GM19035 (cell line): ENCODE data around the gene DYNC1LI2.
A peak's percentile ranks its signal among the peaks of the same experiment; 100 is the strongest.
"Not testable (repeated sequence)": the region's sequence is repeated elsewhere in the genome, so short reads cannot be mapped to it uniquely, and the experiment has no call there.

ENCODE experiments used
- ATAC-seq: cut with Tn5 transposase; IDR thresholded peaks from one replicate; pipeline ENCODE4 v1.9.1; 2021; ENCODE audit not compliant: unreplicated experiment

DYNC1LI2 gene

DNA sequence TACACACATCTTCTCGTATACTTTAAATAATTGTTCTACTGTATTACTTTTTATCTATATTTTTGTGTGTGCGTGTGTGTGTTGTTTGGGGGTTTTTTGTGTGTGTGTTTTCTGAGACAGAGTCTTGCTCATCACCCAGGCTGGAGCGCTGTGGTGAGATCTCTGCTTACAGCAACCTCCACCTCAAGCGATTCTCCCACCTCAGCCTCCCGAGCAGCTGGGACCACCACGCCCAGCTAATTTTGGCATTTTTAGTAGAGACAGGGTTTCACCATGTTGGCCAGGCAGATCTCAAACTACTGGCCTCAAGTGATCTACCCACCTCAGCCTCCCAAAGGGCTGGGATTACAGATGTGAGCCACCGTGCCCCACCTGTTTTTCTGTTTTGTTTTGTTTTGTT is 53.4 kb downstream of the DYNC1LI2 start:
- ATAC-seq: no peak

DNA sequence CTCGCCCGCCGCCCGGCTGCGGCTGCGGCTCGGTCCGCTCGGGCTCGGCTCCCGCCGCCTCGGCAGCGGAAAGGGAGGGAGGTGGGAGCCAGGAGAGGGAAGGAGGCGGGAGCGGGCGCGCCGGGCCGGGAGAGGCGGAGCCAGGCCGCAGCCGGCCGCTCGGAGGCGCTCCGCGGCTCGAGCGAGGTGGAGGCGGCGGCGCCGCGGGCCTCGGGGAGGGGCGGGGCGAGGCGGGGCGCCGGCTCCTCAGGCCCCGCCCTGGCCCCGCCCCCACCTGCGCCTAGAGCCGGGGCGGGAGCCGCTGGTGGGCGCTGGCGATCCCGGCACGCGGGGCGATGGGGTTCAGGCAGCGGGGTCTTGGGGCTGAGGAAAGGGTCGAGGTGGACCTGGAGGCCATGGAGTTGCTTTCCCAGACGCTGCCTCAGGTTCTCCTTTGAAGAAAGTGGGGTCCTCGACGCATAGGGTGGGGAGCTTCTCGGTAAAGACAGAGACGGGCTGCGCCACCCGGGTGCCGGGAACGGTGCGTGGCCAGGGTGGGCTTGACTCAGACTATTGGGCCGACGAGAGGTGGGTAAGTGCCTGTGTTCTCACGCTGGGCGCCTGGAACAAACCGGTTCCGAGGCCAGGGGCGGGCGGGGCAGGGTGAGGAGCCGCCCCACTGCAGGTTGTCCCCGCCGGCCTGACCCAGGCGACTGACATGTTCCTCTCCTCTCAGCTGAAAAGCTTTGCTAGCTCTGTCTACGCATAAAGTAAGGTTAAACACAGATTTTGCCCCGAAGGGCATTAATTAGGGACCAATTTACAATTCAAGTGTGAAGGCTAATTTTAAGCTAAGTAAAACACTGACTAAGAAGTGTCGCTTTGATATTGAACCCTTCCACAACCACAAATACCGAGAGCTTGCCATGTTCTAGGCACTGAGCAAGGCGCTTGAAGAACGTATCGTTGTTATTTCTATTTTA is 54.5 kb downstream of the DYNC1LI2 start, which contains the start of gene CMTM4:
Gene CMTM4, minus strand, starts transcription at position 75 of the 962 bp plus-strand sequence. CDS start 218 bp downstream, outside the sequence.
- peak; percentile 92 for ATAC-seq

DNA sequence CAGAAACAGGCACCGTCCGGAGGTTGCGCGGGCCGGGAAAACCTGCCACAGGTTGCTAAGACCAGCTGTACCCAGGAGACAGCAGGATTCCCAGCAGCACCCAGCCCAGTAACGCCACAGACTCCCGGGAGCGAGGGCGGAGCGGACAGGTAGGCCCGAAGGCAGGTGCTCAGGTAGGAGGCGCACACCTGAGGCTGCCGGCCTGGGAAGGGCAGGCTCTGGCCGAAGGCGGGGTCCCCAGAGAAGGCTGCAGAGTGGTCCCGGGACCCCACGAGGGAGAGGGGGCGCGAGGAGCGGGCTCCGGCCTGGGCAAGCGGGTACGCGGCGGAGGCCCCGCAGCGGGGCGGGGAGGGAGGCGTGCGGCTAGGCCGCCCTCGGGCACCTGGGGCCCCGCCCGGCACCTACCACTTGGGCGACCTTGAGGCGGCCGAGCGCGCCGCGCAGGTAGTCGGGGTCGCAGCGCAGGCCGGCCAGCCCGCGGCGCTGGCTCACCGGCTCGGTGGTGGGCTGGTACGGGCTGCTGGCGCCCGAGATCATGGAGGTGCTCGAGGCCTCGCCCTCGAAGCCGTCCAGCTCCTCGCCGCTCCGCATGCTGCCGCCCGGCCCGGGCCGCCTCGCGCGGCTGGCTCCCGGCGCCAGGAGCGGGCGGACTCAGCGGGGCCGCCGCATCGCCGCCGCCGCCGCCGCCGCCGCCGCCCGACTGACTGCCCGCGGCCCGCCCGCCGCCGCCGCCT is 55.3 kb downstream of the DYNC1LI2 start:
- peak; percentile 46 for ATAC-seq

DNA sequence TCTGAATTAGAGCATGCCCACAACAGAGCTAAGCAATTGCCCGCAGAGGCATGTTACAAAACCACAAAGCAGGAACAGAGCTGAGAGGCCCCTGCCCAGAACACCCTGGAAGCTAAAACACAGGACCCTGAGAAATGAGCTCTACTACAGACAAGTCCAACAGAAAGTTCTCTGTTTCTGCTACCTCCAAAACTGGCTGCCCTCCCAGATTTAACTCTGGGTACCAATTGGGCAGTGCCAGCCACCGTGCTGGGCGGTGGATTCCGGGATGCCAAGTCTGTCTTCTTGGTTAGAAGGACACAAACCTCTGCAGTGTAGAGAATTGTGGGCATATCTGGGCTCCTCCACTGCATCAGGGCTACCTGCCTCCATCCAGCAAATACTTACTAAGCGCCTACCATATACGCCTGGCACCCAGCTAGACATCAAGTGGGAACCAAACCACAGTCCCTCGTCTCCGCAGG is 55.9 kb downstream of the DYNC1LI2 start:
- ATAC-seq: no peak

DNA sequence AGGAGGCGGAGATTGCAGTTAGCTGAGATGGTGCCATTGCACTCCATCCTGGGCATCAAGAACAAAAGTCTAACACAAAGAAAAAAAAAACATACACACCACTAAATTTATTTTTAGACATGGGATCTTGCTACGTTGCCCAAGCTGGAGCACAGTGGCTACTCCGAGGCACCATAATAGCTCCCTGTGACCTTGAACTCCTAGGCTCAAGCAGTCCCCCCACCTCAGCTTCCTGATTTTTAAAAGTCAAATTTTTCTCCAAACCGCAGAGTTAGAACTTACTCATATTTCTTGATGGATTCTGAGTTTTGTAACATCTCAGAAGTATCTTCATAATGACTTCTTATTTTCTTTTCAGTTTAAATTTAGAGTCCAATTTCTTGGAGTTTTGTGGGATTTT is 58.3 kb downstream of the DYNC1LI2 start:
- no peak for ATAC-seq

DNA sequence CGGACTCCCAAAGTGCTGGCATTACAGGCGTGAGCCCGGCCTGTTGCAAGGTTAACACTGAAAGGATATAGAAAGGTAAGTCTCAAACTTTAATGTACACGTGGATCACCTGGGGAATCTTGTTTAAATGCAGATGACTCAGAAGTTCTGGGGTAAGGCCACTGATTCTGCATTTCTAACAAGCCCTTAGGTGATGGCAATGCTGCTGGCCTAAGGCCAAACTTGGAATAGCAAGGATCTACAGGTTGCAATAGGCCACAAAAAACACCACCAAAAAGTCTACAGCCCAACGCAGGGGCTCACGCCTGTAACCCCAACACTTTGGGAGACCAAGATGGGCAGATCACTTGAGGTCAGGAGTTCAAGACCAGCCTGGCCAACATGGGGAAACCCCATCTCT is 59.1 kb downstream of the DYNC1LI2 start:
- no peak for ATAC-seq

DNA sequence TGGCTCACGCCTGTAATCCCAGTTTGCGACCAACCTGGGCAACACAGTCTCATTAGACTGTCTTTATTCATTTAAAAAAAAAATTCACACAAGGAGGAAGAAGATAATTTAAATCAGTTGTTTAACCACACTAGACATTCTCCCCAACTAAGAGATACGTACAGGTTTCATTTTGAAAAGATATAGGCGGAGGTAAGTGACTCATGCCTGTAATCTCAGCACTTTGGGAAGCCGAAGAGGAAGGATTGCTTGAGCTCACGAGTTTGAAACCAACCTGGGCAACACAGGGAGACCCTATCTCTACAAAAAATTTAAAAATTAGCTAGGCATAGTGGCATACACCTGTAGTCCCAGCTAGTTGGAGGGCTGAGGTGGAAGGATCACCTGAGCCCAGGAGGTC is 60.2 kb downstream of the DYNC1LI2 start:
- no peak for ATAC-seq

DNA sequence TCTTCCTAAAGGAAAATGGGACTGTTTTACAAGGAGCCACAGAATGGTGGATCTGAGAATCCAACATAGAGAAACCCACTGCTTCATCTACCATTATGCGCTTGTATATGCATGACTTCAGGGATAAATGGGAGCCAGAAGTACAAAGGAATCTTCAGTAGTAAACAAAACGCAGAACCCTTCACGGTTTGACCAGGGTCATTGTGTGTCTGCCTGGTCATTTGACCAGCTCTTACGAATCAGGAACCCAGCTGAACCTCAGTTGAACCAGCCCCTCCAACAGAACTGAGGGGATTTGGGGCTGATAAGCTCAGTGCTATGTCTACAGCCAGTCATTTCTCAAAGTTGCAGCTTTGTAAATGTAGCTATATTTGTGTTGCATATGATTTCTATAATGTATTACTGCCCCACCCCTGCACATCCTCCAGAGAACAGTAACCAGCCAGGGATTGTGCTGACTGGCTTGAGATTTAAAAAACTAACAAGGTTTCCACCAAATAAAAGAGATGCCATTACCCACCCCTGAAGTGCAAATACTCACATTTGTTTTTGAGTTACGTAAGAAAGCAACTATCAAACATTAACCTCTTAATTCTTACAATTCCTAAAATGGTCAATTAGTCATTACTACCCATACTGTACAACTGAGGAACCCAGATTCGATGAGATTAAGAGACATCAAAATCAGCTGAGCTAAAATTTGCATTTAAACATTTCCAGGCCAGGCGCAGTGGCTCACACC is 61.1 kb downstream of the DYNC1LI2 start:
- no peak for ATAC-seq

DNA sequence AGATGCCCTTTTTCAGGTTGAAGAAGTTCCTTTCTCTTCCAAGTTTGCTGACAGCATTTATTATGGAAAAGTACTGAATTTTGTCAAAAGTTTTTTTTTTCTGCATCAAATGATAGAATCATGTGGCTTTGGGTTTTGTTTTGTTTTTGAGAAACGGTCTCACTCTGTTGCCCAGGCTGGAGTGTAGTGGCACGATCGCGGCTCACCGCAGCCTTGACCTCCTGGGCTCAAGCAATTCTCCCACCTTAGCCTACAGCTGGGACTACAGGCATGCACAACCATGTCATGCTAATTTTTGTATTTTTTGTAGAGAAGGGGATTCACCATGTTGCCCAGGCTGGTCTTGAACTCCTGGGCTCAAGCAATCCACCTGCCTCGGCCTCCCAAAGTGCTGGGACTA is 62.1 kb downstream of the DYNC1LI2 start:
- no peak for ATAC-seq

DNA sequence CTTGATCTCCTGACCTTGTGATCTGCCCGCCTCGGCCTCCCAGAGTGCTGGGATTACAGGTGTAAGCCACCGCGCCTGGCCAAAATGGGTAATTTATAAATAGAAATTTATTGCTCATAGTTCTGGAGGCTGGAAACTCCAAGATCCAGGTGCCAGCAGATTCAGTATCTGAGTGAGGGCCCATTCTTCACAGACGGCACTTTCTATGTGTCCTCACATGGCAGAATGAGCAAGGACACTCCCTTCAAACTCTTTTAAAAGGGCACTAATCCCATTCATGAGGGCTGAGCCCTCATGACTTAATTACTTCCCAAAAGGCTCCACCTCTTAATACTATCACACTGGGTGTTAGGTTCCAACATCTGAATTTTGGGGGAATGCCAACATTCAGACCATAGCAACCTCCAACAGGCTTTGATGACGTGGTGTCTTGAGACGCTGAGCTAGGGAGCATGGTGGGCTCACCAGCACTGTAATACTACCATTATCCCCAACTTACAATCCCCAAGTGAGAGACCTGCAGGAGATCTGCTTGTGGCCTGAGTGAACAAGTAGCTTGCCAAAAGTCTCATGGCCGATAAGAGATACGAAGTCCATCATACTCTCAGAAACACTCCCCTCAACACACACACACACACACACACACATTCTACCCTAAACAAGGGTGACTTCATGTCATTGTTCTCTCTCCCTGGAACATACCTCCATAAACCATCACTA is 63.3 kb downstream of the DYNC1LI2 start:
- no peak for ATAC-seq

DNA sequence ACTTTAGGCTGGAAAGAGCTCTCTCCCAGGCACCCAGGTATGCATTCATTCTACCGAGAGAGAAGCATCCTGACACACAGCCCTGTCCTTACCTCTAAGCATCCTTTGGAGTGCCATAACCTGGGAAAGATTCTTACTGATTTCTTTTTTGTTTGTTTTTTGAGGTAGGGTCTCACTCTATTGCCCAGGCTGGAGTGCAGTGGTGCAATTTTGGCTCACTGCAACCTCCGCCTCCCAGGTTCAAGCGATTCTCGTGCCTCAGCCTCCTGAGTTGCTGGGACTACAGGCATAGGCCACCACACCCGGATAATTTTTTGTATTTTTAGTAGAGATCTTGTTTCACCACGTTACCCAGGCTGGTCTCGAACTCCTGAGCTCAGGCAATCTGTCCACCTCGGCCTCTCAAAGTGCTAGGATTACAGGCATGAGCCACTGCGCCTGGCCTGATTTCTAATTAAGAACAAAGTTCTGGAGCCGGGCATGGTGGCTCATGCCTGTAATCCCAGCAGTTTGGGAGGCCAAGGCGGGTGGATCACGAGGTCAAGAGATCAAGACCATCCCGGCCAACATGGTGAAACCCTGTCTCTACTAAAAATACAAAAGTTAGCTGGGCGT is 65.8 kb downstream of the DYNC1LI2 start:
- not testable (repeated sequence) for ATAC-seq

DNA sequence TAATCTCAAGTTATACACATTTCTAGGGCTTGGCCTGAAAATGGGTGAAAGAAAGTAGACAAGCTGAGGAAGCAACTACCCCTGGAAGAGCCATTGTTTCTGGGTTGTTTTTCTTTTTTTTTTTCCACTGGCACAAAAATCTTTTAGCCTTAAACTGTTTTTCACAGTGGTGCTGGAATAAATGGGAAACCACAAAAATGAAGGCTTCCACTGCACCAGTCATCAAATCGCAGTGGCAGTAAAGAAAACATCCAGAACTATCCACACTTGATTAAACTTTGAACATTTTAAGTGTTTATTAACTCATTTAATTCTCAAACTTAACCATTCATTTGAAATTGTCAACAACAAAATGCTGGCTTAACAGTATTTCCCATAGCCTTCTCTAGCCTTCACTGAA is 69.1 kb downstream of the DYNC1LI2 start:
- no peak for ATAC-seq

DNA sequence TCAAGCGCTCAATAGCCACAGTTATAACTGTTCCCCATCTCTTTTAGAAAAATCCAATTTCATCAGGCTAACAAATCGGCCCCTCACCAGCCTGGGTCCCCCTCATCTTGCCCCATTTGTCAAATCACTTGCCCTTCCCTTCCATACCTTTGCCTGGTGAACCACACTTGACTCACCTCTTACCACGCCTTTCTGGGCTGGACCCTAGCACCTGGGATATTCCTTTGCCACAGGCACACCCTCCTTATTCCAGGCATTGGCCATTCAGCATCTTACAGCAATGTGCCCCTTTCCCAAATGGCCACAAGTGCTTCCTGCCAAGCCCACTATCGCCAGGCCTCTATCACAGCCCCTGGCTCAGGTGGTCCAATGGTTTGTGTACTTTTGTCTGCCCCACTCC is 69.7 kb downstream of the DYNC1LI2 start:
- ATAC-seq: no peak

DNA sequence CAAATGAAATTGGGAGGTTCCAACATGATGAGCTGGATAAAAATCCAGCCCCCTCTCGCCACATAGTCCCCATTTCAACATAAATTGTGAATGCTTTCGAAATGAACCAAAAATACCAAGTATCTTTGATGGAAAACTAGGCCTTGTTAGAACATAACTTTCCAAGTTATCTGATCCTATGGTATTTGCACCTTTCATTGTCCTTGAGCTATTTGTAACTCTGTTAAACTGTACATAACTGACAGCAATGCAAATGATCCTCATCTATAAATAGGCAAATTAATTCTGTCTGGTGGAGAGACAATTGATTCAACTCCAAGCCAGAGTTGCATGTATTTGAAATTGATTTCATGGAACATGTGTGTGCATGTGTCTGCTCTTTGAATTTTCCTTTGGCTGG is 73.1 kb downstream of the DYNC1LI2 start:
- ATAC-seq: no peak

DNA sequence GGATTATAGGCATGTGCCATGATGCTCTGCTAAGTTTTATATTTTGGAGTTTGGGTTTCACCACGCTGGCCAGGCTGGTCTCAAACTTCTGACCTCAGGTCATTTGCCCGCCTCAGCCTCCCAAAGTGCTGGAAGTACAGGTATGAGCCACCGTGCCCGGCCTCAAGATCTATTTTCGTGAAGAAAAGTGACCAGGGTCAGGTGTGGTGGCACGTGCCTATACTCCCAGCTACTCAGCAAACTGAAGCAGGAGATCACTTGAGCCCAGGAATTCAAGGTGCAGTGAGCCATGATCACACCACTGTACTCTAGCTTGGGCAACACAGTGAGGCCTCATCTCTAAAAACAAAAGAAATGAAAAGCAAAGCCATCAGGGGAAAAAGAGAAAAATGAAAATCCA is 73.6 kb downstream of the DYNC1LI2 start:
- no peak for ATAC-seq

DNA sequence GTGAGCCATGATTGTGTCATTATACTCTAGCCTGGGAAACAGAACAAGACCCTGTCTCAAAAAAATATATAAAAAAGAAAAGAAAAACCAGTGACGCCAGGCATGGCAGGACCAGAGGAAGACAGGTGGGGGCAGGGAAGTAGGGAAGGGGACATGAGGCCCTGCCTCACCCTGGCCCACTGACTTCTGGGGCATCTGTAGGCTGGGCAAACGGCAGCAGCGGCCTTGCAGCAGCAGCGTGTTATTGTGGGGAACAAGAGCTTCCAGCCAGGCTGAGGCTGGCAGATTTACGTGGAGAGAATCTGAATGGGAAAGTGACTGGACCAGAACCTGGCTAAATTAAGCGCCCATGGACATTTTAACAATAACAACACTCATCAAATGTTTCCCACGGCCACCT is 74.2 kb downstream of the DYNC1LI2 start:
- no peak for ATAC-seq

DNA sequence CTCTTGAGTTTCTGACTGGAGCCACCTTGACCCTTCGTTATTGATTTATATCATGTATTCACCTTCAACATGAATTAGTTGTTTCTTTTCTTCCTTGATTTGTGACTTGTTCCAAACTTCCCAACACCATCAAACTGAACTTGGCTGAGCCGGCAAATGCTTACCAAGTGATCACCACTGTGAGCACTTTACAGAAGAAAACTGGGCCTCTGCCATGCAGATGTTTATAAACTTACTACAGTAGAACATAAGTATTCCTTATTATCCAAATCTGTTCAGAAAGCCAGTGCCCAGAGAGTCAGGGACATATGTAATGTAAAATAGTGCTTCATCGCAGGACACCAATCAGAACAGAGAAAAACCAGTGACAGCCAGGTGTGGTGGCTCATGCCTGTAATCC is 74.8 kb downstream of the DYNC1LI2 start:
- no peak for ATAC-seq

DNA sequence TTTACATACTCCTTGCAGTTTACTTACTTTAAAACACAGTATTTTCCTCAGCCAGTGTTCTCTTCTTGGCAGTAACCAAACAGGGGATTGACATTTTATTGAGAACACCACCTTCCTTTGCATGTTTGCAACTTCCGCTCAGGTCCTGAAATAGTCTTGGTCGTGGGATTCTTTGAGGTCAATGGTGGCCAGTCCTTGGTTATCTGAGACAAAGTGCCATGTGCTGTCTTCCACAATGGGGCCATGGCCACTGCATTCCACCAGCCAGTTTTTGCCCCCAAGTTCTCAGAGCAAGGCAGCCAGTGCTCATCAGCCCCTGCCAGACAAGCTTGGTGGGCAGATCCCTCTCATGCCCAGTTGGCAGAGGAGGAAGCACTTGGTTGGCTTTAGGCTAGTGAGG is 77.7 kb downstream of the DYNC1LI2 start:
- ATAC-seq: no peak
